H9 (cell line): ENCODE data around the gene ABHD12. TPM values are rescaled to one million over a fixed set of nuclear protein-coding genes. Genes with fewer than 3 reads are reported as not detected.

Experiments used
- DNase-seq: peaks from one replicate; pipeline ENCODE4 v3.0.0-alpha.2; 2017
- H2AFZ ChIP-seq: one replicate; pipeline ENCODE4 v1.6.1; 2013; ENCODE audit warnings: mild to moderate bottlenecking, low read length, control low read depth, moderate library complexity
- H2AK5ac ChIP-seq: 2 replicates; pipeline ENCODE4 v1.6.1; 2013; ENCODE audit warnings: low read length, control low read depth, mixed read lengths; ENCODE audit not compliant: insufficient read length
- H2BK120ac ChIP-seq: one replicate; pipeline ENCODE4 v1.6.1; 2013; ENCODE audit warnings: low read depth, mild to moderate bottlenecking, low read length, control low read depth, inconsistent platforms; ENCODE audit not compliant: poor library complexity, severe bottlenecking
- H2BK12ac ChIP-seq: 2 replicates; pipeline ENCODE4 v1.6.1; 2013; ENCODE audit warnings: low read length, control low read depth, mixed read lengths, low read depth; ENCODE audit not compliant: insufficient read length
- H2BK15ac ChIP-seq: 2 replicates; pipeline ENCODE4 v1.6.1; 2013; ENCODE audit warnings: low read depth, low read length, control low read depth
- H2BK20ac ChIP-seq: one replicate; pipeline ENCODE4 v1.6.1; 2013; ENCODE audit warnings: low read depth, mild to moderate bottlenecking, low read length, control low read depth, inconsistent platforms; ENCODE audit not compliant: poor library complexity, severe bottlenecking
- H2BK5ac ChIP-seq: 2 replicates; pipeline ENCODE4 v1.6.1; 2013; ENCODE audit warnings: low read length, control low read depth, mixed read lengths; ENCODE audit not compliant: insufficient read length
- H3K14ac ChIP-seq: 2 replicates; pipeline ENCODE4 v1.6.1; 2013; ENCODE audit warnings: low read length, control low read depth; ENCODE audit not compliant: insufficient read depth
- H3K18ac ChIP-seq: 2 replicates; pipeline ENCODE4 v1.6.1; 2013; ENCODE audit warnings: low read depth, mild to moderate bottlenecking, mixed read lengths, low read length, control low read depth; ENCODE audit not compliant: insufficient read length
- H3K23ac ChIP-seq: 2 replicates; pipeline ENCODE4 v1.6.1; 2013; ENCODE audit warnings: low read length, control low read depth, mixed read lengths, low read depth; ENCODE audit not compliant: insufficient read length
- H3K23me2 ChIP-seq: 2 replicates; pipeline ENCODE4 v1.6.1; 2013; ENCODE audit warnings: low read depth, mild to moderate bottlenecking, mixed read lengths, low read length, control low read depth; ENCODE audit not compliant: insufficient read length, poor library complexity, severe bottlenecking
- H3K27ac ChIP-seq: 2 replicates; pipeline ENCODE4 v1.5.1; 2013; ENCODE audit warnings: low read length, control low read depth, mixed read lengths, low read depth; ENCODE audit not compliant: insufficient read length
- H3K27me3 ChIP-seq: 2 replicates; pipeline ENCODE4 v1.6.1; 2013; ENCODE audit warnings: low read length, control low read depth, inconsistent platforms; ENCODE audit not compliant: insufficient read depth
- H3K4ac ChIP-seq: 2 replicates; pipeline ENCODE4 v1.6.1; 2013; ENCODE audit warnings: low read depth, mild to moderate bottlenecking, control low read depth, inconsistent platforms, low read length, moderate library complexity
- H3K4me1 ChIP-seq: 2 replicates; pipeline ENCODE4 v1.6.1; 2013; ENCODE audit warnings: low read length, control low read depth, inconsistent platforms; ENCODE audit not compliant: insufficient read depth
- H3K4me2 ChIP-seq: 2 replicates; pipeline ENCODE4 v1.6.1; 2013; ENCODE audit warnings: low read length, control low read depth, mixed read lengths; ENCODE audit not compliant: insufficient read length, insufficient read depth
- H3K56ac ChIP-seq: 2 replicates; pipeline ENCODE4 v1.6.1; 2013; ENCODE audit warnings: low read depth, mild to moderate bottlenecking, mixed read lengths, low read length, control low read depth; ENCODE audit not compliant: insufficient read length
- H3K79me1 ChIP-seq: 2 replicates; pipeline ENCODE4 v1.6.1; 2013; ENCODE audit warnings: low read depth, mild to moderate bottlenecking, moderate library complexity, low read length, control low read depth, inconsistent platforms; ENCODE audit not compliant: insufficient read depth, poor library complexity, severe bottlenecking
- H3K79me2 ChIP-seq: 2 replicates; pipeline ENCODE4 v1.6.1; 2013; ENCODE audit warnings: low read length, control low read depth, inconsistent platforms; ENCODE audit not compliant: insufficient read depth
- H3K9ac ChIP-seq: 2 replicates; pipeline ENCODE4 v1.6.1; 2013; ENCODE audit warnings: low read length, control low read depth, mixed read lengths; ENCODE audit not compliant: insufficient read length; ENCODE audit errors: extremely low read depth
- H3K9me3 ChIP-seq: one replicate; pipeline ENCODE4 v1.6.1; 2013; ENCODE audit warnings: low read depth, low read length, inconsistent platforms; ENCODE audit not compliant: control insufficient read depth
- H3T11ph ChIP-seq: one replicate; pipeline ENCODE4 v1.6.1; 2013; ENCODE audit warnings: mild to moderate bottlenecking, low read length, control low read depth, inconsistent platforms
- H4K20me1 ChIP-seq: one replicate; pipeline ENCODE4 v1.6.1; 2013; ENCODE audit not compliant: control insufficient read depth, insufficient read length, insufficient read depth
- H4K5ac ChIP-seq: 2 replicates; pipeline ENCODE4 v1.6.1; 2013; ENCODE audit warnings: low read depth, mild to moderate bottlenecking, mixed read lengths, low read length, control low read depth; ENCODE audit not compliant: insufficient read length
- H4K8ac ChIP-seq: replicated peaks from 2 replicates; pipeline ENCODE4 v1.6.1; 2013; ENCODE audit warnings: low read length, control low read depth, mixed read lengths, low read depth; ENCODE audit not compliant: insufficient read length
- H4K91ac ChIP-seq: 2 replicates; pipeline ENCODE4 v1.6.1; 2013; ENCODE audit warnings: low read depth, mild to moderate bottlenecking, moderate library complexity, mixed read lengths, low read length, control low read depth; ENCODE audit not compliant: insufficient read length
- H3K27ac Mint-ChIP-seq, 3 experiments: 2 replicates in 2 of 3; 3 replicates in 1 of 3; pipeline ENCODE4 v1.8.0; 2020 to 2021; ENCODE audit warnings: mixed read lengths in 3 of 3, mild to moderate bottlenecking in 1 of 3, moderate library complexity in 1 of 3
- H3K27me3 Mint-ChIP-seq: 2 replicates; pipeline ENCODE4 v1.8.0; 2021; ENCODE audit warnings: low read depth, mild to moderate bottlenecking, moderate library complexity, mixed read lengths
- H3K36me3 Mint-ChIP-seq, 3 experiments: 2 replicates in 2 of 3; 3 replicates in 1 of 3; pipeline ENCODE4 v1.8.0; 2020 to 2021; ENCODE audit warnings: low read depth in 3 of 3, mixed read lengths in 3 of 3; ENCODE audit not compliant: insufficient read depth in 1 of 3
- H3K4me1 Mint-ChIP-seq, 2 experiments: 2 replicates each; pipeline ENCODE4 v1.8.0; 2020; ENCODE audit warnings: mixed read lengths in 2 of 2
- H3K4me3 Mint-ChIP-seq, 2 experiments: 2 replicates in 1 of 2; 3 replicates in 1 of 2; pipeline ENCODE4 v1.8.0; 2020 to 2021; ENCODE audit warnings: mild to moderate bottlenecking in 2 of 2, mixed read lengths in 2 of 2, moderate library complexity in 1 of 2
- H3K9me3 Mint-ChIP-seq, 2 experiments: 2 replicates in 1 of 2; 3 replicates in 1 of 2; pipeline ENCODE4 v1.8.0; 2020; ENCODE audit warnings: mild to moderate bottlenecking in 2 of 2, mixed read lengths in 2 of 2, moderate library complexity in 1 of 2
- WGBS: extraction: QIAGEN DNeasy Blood & Tissue Kit; methylation state at CpG from one replicate; pipeline ENCODE4 v1.1.7; 2013; ENCODE audit warnings: missing lambda C conversion rate, low lambda C conversion rate, mixed read lengths; ENCODE audit not compliant: insufficient read length; ENCODE audit errors: extremely low coverage; 5-methylcytosine and 5-hydroxymethylcytosine counted together
- total RNA-seq: library from RNA; stranded (reverse); gene quantifications from 2 replicates; pipeline ENCODE4 v1.2.1, GENCODE V29; 2021
- TF ChIP-seq, protein P1 (sequence below): fragments of 200-600 bp; sonication (generic); conservative IDR thresholded peaks from 3 replicates; pipeline ENCODE4 v1.8.0; 2021; ENCODE audit warnings: antibody characterized with exemption, mild to moderate bottlenecking

ABHD12 gene
- total RNA-seq, 1 experiment from 2014 or later = 54.4 TPM

DNA sequence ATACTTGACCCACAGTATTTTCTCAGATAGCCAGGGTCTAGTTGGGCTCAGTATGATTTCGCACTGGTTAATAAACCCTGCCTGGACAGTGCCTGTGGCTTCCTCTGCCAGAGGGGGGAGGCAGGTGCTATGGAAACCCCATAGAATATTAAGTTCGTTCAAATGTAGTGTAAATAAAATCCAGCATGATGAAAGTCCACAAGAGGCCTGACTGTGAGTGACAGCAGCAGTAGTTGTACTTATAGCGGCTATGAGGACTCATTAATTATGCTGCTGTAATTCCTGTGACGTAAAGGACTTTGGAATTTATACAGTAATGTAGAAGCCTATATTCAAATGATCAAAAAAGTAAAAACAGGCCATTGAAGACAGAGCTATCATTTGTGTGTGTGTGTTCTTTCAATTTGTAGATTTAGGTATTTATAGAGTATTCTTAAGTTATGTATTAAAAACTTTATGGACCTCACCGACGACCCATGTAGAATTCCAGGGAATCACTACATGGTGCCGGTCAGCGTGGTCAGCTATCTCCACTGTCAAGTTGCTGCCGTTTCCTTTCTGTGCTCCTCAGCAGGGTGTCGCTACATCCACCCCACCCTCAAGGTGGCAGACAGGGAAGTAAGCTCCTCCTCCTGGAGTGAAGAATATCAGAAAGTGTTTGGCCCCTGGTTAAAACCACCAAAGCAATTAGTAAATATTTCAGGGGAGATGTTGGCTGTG lies 132.7 kb downstream of the ABHD12 start:
- no peaks in the 10 kb centered on the region for H3K9me3 ChIP-seq
- no peaks in the 10 kb centered on the region for H4K20me1 ChIP-seq
- no peak overlapping the region for H3T11ph ChIP-seq
- no peak overlapping the region for H3K14ac ChIP-seq
- H3K79me2 ChIP-seq = peaks cover 3% of the 10 kb centered on the region; the same call in 1 of the 2 replicates
- no peak overlapping the region for H3K4ac ChIP-seq
- H4K8ac ChIP-seq = no peak overlapping the region
- no peaks in the 10 kb centered on the region for H3K27me3 ChIP-seq
- no peak overlapping the region for H2BK12ac ChIP-seq
- H3K9ac ChIP-seq = no peak overlapping the region
- Mint-ChIP-seq H3K4me1 (peaks cover 0 to 10% of the 10 kb centered on the region in 2 experiments; a peak in 1 of 4 replicates), H3K27me3 (no peaks in the 10 kb centered on the region), H3K9me3 (peaks cover 16 to 17% of the 10 kb centered on the region in 2 experiments; a peak in 4 of 5 replicates), H3K4me3 (no peak overlapping the region), H3K27ac (no peak overlapping the region; a peak in 1 of 7 replicates), H3K36me3 (peaks cover 42 to 51% (median 45%) of the 10 kb centered on the region in 3 experiments)
- H4K5ac ChIP-seq = no peak overlapping the region
- H3K79me1 ChIP-seq = no peaks in the 10 kb centered on the region
- H3K23me2 ChIP-seq = no peaks in the 10 kb centered on the region
- H3K4me2 ChIP-seq = no peak overlapping the region
- H3K56ac ChIP-seq = no peak overlapping the region
- TF ChIP-seq, protein P1, sequence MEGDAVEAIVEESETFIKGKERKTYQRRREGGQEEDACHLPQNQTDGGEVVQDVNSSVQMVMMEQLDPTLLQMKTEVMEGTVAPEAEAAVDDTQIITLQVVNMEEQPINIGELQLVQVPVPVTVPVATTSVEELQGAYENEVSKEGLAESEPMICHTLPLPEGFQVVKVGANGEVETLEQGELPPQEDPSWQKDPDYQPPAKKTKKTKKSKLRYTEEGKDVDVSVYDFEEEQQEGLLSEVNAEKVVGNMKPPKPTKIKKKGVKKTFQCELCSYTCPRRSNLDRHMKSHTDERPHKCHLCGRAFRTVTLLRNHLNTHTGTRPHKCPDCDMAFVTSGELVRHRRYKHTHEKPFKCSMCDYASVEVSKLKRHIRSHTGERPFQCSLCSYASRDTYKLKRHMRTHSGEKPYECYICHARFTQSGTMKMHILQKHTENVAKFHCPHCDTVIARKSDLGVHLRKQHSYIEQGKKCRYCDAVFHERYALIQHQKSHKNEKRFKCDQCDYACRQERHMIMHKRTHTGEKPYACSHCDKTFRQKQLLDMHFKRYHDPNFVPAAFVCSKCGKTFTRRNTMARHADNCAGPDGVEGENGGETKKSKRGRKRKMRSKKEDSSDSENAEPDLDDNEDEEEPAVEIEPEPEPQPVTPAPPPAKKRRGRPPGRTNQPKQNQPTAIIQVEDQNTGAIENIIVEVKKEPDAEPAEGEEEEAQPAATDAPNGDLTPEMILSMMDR = no peak
- H2BK20ac ChIP-seq = no peak overlapping the region
- no peak overlapping the region for H2BK5ac ChIP-seq
- peak; percentile 20 for DNase-seq
- no peak overlapping the region for H2AK5ac ChIP-seq
- H3K4me1 ChIP-seq = no peaks in the 10 kb centered on the region
- no peak overlapping the region for H3K27ac ChIP-seq
- no peak overlapping the region for H4K91ac ChIP-seq
- H2BK15ac ChIP-seq = no peak overlapping the region
- no CpG with 5 or more reads among the region's 10 CpGs for WGBS
- no peak overlapping the region for H2BK120ac ChIP-seq
- H3K23ac ChIP-seq = no peak overlapping the region
- no peak overlapping the region for H2AFZ ChIP-seq
- no peak overlapping the region for H3K18ac ChIP-seq
